Measurements from ENCODE around the gene AKAP7.

Gene AKAP7

GRCh38 chr6:131265939-131266338 lies 130.7 kb downstream of the AKAP7 start:
- Histone ChIP-seq H3K4me3 (ENCODE audit: low read depth, low read length) (no peak overlapping the region), H3K27ac (ENCODE audit: extremely low read depth, low read depth, low read length) (no peak overlapping the region), H3K36me3 (ENCODE audit: control insufficient read depth in 2 of 2, insufficient read depth in 1 of 2, low read length in 2 of 2) (no peaks in the 10 kb centered on the region), H3K9me3 (ENCODE audit: control insufficient read depth, insufficient read depth, low read depth, low read length) (no peaks in the 10 kb centered on the region), H3K4me1 (ENCODE audit: control insufficient read depth, insufficient read depth, low read length) (no peaks in the 10 kb centered on the region)
- TF ChIP-seq ZNF548 (tag by site-specific recombination; IDR thresholded peaks at IDR 0.05), result no peak
- TF ChIP-seq ZNF354C (tag by site-specific recombination; IDR thresholded peaks at IDR 0.05; ENCODE audit: borderline replicate concordance, low read depth), result no peak
- TF ChIP-seq ELK4 (IDR thresholded peaks at IDR 0.05; ENCODE audit: borderline replicate concordance, low read depth, low read length), result no peak
- no peak for TF ChIP-seq ZNF600 (tag by site-specific recombination; IDR thresholded peaks at IDR 0.05)
- no peak for TF ChIP-seq ZNF433 (tag by site-specific recombination; IDR thresholded peaks at IDR 0.05; ENCODE audit: low read depth)
- TF ChIP-seq ZFHX2 (tag by site-specific recombination; conservative IDR thresholded peaks at IDR 0.05), result no peak
- TF ChIP-seq ZNF521 (tag by site-specific recombination; IDR thresholded peaks at IDR 0.05), result no peak
- no peak for TF ChIP-seq KLF9 (tag by site-specific recombination; IDR thresholded peaks at IDR 0.05; ENCODE audit: low read depth)
- TF ChIP-seq ZNF555 (tag by site-specific recombination; conservative IDR thresholded peaks at IDR 0.05), result no peak
- TF ChIP-seq PRDM6 (tag by site-specific recombination; IDR thresholded peaks at IDR 0.05), result no peak
- no peak for TF ChIP-seq ZFP41 (tag by site-specific recombination; IDR thresholded peaks at IDR 0.05; ENCODE audit: borderline replicate concordance)
- ChIA-PET POLR2A (no interaction called here), CTCF (interaction anchor here (1.0 kb wide), 2 partner anchors 67 to 192 kb away, joined by 3 to 4 read pairs; no protein-coding TSS in a partner anchor)

- no peaks in the 10 kb centered on the region for H3K4me1 ChIP-seq (ENCODE audit: control insufficient read depth, insufficient read depth, low read length)
- no peak for TF ChIP-seq ZNF404 (tag by site-specific recombination; IDR thresholded peaks at IDR 0.05)
- no peak for TF ChIP-seq ZNF146 (tag by site-specific recombination; IDR thresholded peaks at IDR 0.05)
- no peak for TF ChIP-seq GLI4 (tag by site-specific recombination; IDR thresholded peaks at IDR 0.05)
- no peak for TF ChIP-seq ZNF791 (tag by site-specific recombination; IDR thresholded peaks at IDR 0.05)
- TF ChIP-seq PRDM4 (tag by site-specific recombination; IDR thresholded peaks at IDR 0.05), result no peak
- no peak for TF ChIP-seq ZNF558 (tag by site-specific recombination; IDR thresholded peaks at IDR 0.05)
- no peak for TF ChIP-seq ZNF175 (tag by site-specific recombination; IDR thresholded peaks at IDR 0.05)
- TF ChIP-seq ZNF664 (tag by site-specific recombination; IDR thresholded peaks at IDR 0.05), result no peak
- no peak for TF ChIP-seq ZXDB (tag by site-specific recombination; IDR thresholded peaks at IDR 0.05)
- TF ChIP-seq SP3 (tag by site-specific recombination; IDR thresholded peaks at IDR 0.05), result no peak
- TF ChIP-seq KLF7 (tag by site-specific recombination; IDR thresholded peaks at IDR 0.05; ENCODE audit: borderline replicate concordance), result no peak
- H3K36me3 ChIP-seq (ENCODE audit: control insufficient read depth in 2 of 2, insufficient read depth in 1 of 2, low read length in 2 of 2), result no peaks in the 10 kb centered on the region
- no peak overlapping the region for H3K27ac ChIP-seq (ENCODE audit: extremely low read depth, low read depth, low read length)
- CTCF ChIA-PET, result interaction anchor here (0.6 kb wide), 1 partner anchor 266 kb away, joined by 3 read pairs; no protein-coding TSS in a partner anchor
- POLR2A ChIA-PET, result no interaction called here
- H3K9me3 ChIP-seq (ENCODE audit: control insufficient read depth, insufficient read depth, low read depth, low read length), result no peaks in the 10 kb centered on the region
- H3K4me3 ChIP-seq (ENCODE audit: low read depth, low read length), result no peak overlapping the region
Measured at GRCh38 chr6:131268303-131268702, 133.0 kb downstream of the AKAP7 start.
